ENCODE data around the gene ANKS1A.

The ANKS1A gene

GRCh38 chr6:35056952-35057351, 167.9 kb downstream of the ANKS1A start:
- H3K4me2 ChIP-seq (ENCODE audit: low read length) = no peak overlapping the region
- no peaks in the 10 kb centered on the region for H3K79me2 ChIP-seq (ENCODE audit: control insufficient read depth, low read length)
- H3K4me3 ChIP-seq (ENCODE audit: low read length) = no peak overlapping the region
- H3K27ac ChIP-seq (ENCODE audit: low read depth, low read length) = no peak overlapping the region
- no peaks in the 10 kb centered on the region for H3K36me3 ChIP-seq (ENCODE audit: control insufficient read depth, low read length)
- no peaks in the 10 kb centered on the region for H3K9me3 ChIP-seq (ENCODE audit: control insufficient read depth, insufficient read depth, low read length)
- H3F3A ChIP-seq (ENCODE audit: control insufficient read depth, insufficient read depth) = no peaks in the 10 kb centered on the region
- no peaks in the 10 kb centered on the region for H3K9me2 ChIP-seq (replicated peaks; ENCODE audit: control insufficient read depth, low read length)
- no peaks in the 10 kb centered on the region for H3K27me3 ChIP-seq (ENCODE audit: control insufficient read depth, low read length)
- peaks cover 8% of the 10 kb centered on the region for H3K4me1 ChIP-seq (ENCODE audit: control insufficient read depth, low read length)
- TF ChIP-seq CTCF (IDR thresholded peaks at IDR 0.05; ENCODE audit: low read depth, low read length, poor library complexity, severe bottlenecking) = no peak
- no peak for TF ChIP-seq EZH2phosphoT487 (IDR thresholded peaks at IDR 0.05; ENCODE audit: borderline replicate concordance, low read length)
- H4K20me1 ChIP-seq (ENCODE audit: control insufficient read depth, insufficient read depth, low read depth, low read length) = no peaks in the 10 kb centered on the region; the same call in 1 of the 2 replicates

- Histone ChIP-seq H3K27me3 (ENCODE audit: control insufficient read depth, low read length) (no peaks in the 10 kb centered on the region), H3K9me2 (replicated peaks; ENCODE audit: control insufficient read depth, low read length) (no peaks in the 10 kb centered on the region), H3K4me2 (ENCODE audit: low read length) (no peak overlapping the region), H4K20me1 (ENCODE audit: control insufficient read depth, insufficient read depth, low read depth, low read length) (no peaks in the 10 kb centered on the region; the same call in 1 of the 2 replicates), H3K27ac (ENCODE audit: low read depth, low read length) (no peak overlapping the region), H3K36me3 (ENCODE audit: control insufficient read depth, low read length) (no peaks in the 10 kb centered on the region), H3K4me3 (ENCODE audit: low read length) (no peak overlapping the region), H3F3A (ENCODE audit: control insufficient read depth, insufficient read depth) (no peaks in the 10 kb centered on the region), H3K4me1 (ENCODE audit: control insufficient read depth, low read length) (peaks cover 8% of the 10 kb centered on the region), H3K79me2 (ENCODE audit: control insufficient read depth, low read length) (no peaks in the 10 kb centered on the region), H3K9me3 (ENCODE audit: control insufficient read depth, insufficient read depth, low read length) (no peaks in the 10 kb centered on the region)
- TF ChIP-seq CTCF (IDR thresholded peaks at IDR 0.05; ENCODE audit: low read depth, low read length, poor library complexity, severe bottlenecking) (no peak), EZH2phosphoT487 (IDR thresholded peaks at IDR 0.05; ENCODE audit: borderline replicate concordance, low read length) (no peak)
Measured at GRCh38 chr6:35057449-35058357, 168.6 kb downstream of the ANKS1A start.

GRCh38 chr6:35058358-35058675, 169.3 kb downstream of the ANKS1A start:
- no peaks in the 10 kb centered on the region for H3K27me3 ChIP-seq (ENCODE audit: control insufficient read depth, low read length)
- TF ChIP-seq EZH2phosphoT487 (IDR thresholded peaks at IDR 0.05; ENCODE audit: borderline replicate concordance, low read length) (no peak), CTCF (IDR thresholded peaks at IDR 0.05; ENCODE audit: low read depth, low read length, poor library complexity, severe bottlenecking) (no peak)
- no peaks in the 10 kb centered on the region for H3K9me2 ChIP-seq (replicated peaks; ENCODE audit: control insufficient read depth, low read length)
- no peaks in the 10 kb centered on the region; the same call in 1 of the 2 replicates for H4K20me1 ChIP-seq (ENCODE audit: control insufficient read depth, insufficient read depth, low read depth, low read length)
- H3F3A ChIP-seq (ENCODE audit: control insufficient read depth, insufficient read depth) = no peaks in the 10 kb centered on the region
- no peaks in the 10 kb centered on the region for H3K79me2 ChIP-seq (ENCODE audit: control insufficient read depth, low read length)
- no peaks in the 10 kb centered on the region for H3K9me3 ChIP-seq (ENCODE audit: control insufficient read depth, insufficient read depth, low read length)
- no peaks in the 10 kb centered on the region for H3K36me3 ChIP-seq (ENCODE audit: control insufficient read depth, low read length)
- H3K4me3 ChIP-seq (ENCODE audit: low read length) = no peak overlapping the region
- no peak overlapping the region for H3K27ac ChIP-seq (ENCODE audit: low read depth, low read length)
- peaks cover 8% of the 10 kb centered on the region for H3K4me1 ChIP-seq (ENCODE audit: control insufficient read depth, low read length)
- H3K4me2 ChIP-seq (ENCODE audit: low read length) = no peak overlapping the region
